IPS-20b (cell line): ENCODE measurements around the gene CRIM1.
A peak's percentile ranks its signal among the peaks of the same experiment; 100 is the strongest.

Experiments used
- H3K27ac ChIP-seq: one replicate; pipeline ENCODE4 v1.5.1; 2013; ENCODE audit warnings: low read length
- H3K27me3 ChIP-seq: 2 replicates; pipeline ENCODE4 v1.6.1; 2013; ENCODE audit warnings: mild to moderate bottlenecking, low read length, inconsistent platforms; ENCODE audit not compliant: insufficient read depth
- H3K36me3 ChIP-seq: 2 replicates; pipeline ENCODE4 v1.6.1; 2013; ENCODE audit warnings: low read depth, mild to moderate bottlenecking, inconsistent platforms, low read length, moderate library complexity; ENCODE audit not compliant: insufficient read depth
- H3K4me1 ChIP-seq: 2 replicates; pipeline ENCODE4 v1.6.1; 2013; ENCODE audit warnings: mild to moderate bottlenecking, control low read depth, inconsistent platforms, low read length, moderate library complexity; ENCODE audit not compliant: insufficient read depth
- H3K4me3 ChIP-seq: 2 replicates; pipeline ENCODE4 v1.5.1; 2013; ENCODE audit warnings: mild to moderate bottlenecking, low read length, inconsistent platforms
- H3K9ac ChIP-seq: 2 replicates; pipeline ENCODE4 v1.6.1; 2013; ENCODE audit warnings: low read depth, mild to moderate bottlenecking, inconsistent platforms, low read length, moderate library complexity
- H3K9me3 ChIP-seq: 2 replicates; pipeline ENCODE4 v1.6.1; 2013; ENCODE audit warnings: mild to moderate bottlenecking, low read depth, low read length, inconsistent platforms; ENCODE audit not compliant: insufficient read depth

Gene CRIM1

GRCh38 chr2:36420569-36421181, 65.1 kb downstream of the CRIM1 start:
- Histone ChIP-seq H3K27me3 (no peaks in the 10 kb centered on the region), H3K27ac (no peak overlapping the region), H3K36me3 (no peaks in the 10 kb centered on the region), H3K4me1 (peaks cover 23% of the 10 kb centered on the region), H3K9ac (peak overlapping the region; percentile 23; the same call in 1 of the 2 replicates), H3K9me3 (no peaks in the 10 kb centered on the region), H3K4me3 (no peak overlapping the region)

GRCh38 chr2:36421379-36421778, 65.8 kb downstream of the CRIM1 start:
- no peaks in the 10 kb centered on the region for H3K27me3 ChIP-seq
- H3K4me1 ChIP-seq: peaks cover 23% of the 10 kb centered on the region
- no peaks in the 10 kb centered on the region for H3K36me3 ChIP-seq
- no peak overlapping the region for H3K27ac ChIP-seq
- H3K9ac ChIP-seq: peak overlapping the region; percentile 23; the same call in 1 of the 2 replicates
- H3K4me3 ChIP-seq: no peak overlapping the region
- H3K9me3 ChIP-seq: no peaks in the 10 kb centered on the region

- no peak overlapping the region for H3K9ac ChIP-seq
- H3K27me3 ChIP-seq: no peaks in the 10 kb centered on the region
- no peaks in the 10 kb centered on the region for H3K36me3 ChIP-seq
- no peaks in the 10 kb centered on the region for H3K9me3 ChIP-seq
- H3K4me3 ChIP-seq: no peak overlapping the region
- H3K4me1 ChIP-seq: peaks cover 26% of the 10 kb centered on the region
- no peak overlapping the region for H3K27ac ChIP-seq
Measured at GRCh38 chr2:36423172-36423571, 67.6 kb downstream of the CRIM1 start.

GRCh38 chr2:36423619-36424120, 68.1 kb downstream of the CRIM1 start:
- H3K4me1 ChIP-seq: peaks cover 26% of the 10 kb centered on the region
- H3K27me3 ChIP-seq: no peaks in the 10 kb centered on the region
- H3K4me3 ChIP-seq: no peak overlapping the region
- H3K9me3 ChIP-seq: no peaks in the 10 kb centered on the region
- H3K9ac ChIP-seq: no peak overlapping the region
- H3K36me3 ChIP-seq: no peaks in the 10 kb centered on the region
- no peak overlapping the region for H3K27ac ChIP-seq

- Histone ChIP-seq H3K9ac (no peak overlapping the region), H3K36me3 (no peaks in the 10 kb centered on the region), H3K9me3 (no peaks in the 10 kb centered on the region), H3K4me3 (no peak overlapping the region), H3K27ac (no peak overlapping the region), H3K4me1 (peaks cover 18% of the 10 kb centered on the region), H3K27me3 (no peaks in the 10 kb centered on the region)
Measured at GRCh38 chr2:36425608-36426355, 70.2 kb downstream of the CRIM1 start.

GRCh38 chr2:36427790-36428243, 72.2 kb downstream of the CRIM1 start:
- Histone ChIP-seq H3K27ac (no peak overlapping the region), H3K36me3 (no peaks in the 10 kb centered on the region), H3K9me3 (no peaks in the 10 kb centered on the region), H3K4me3 (no peak overlapping the region), H3K4me1 (peaks cover 16% of the 10 kb centered on the region), H3K27me3 (no peaks in the 10 kb centered on the region), H3K9ac (no peak overlapping the region)

GRCh38 chr2:36430549-36430948, 75.0 kb downstream of the CRIM1 start:
- Histone ChIP-seq H3K4me1 (peaks cover 22% of the 10 kb centered on the region), H3K36me3 (no peaks in the 10 kb centered on the region), H3K9ac (no peak overlapping the region), H3K27ac (no peak overlapping the region), H3K4me3 (no peak overlapping the region), H3K27me3 (no peaks in the 10 kb centered on the region), H3K9me3 (no peaks in the 10 kb centered on the region)

- H3K9ac ChIP-seq: no peak overlapping the region
- no peaks in the 10 kb centered on the region for H3K36me3 ChIP-seq
- H3K9me3 ChIP-seq: no peaks in the 10 kb centered on the region
- H3K27me3 ChIP-seq: no peaks in the 10 kb centered on the region
- no peak overlapping the region for H3K4me3 ChIP-seq
- no peak overlapping the region for H3K27ac ChIP-seq
- peaks cover 22% of the 10 kb centered on the region for H3K4me1 ChIP-seq
Measured at GRCh38 chr2:36432479-36432878, 76.9 kb downstream of the CRIM1 start.

- H3K4me3 ChIP-seq: no peak overlapping the region
- H3K9me3 ChIP-seq: no peaks in the 10 kb centered on the region
- H3K4me1 ChIP-seq: peaks cover 19% of the 10 kb centered on the region
- H3K9ac ChIP-seq: no peak overlapping the region
- H3K27ac ChIP-seq: peak overlapping the region; percentile 5
- no peaks in the 10 kb centered on the region for H3K27me3 ChIP-seq
- H3K36me3 ChIP-seq: no peaks in the 10 kb centered on the region
Measured at GRCh38 chr2:36433311-36434217, 78.0 kb downstream of the CRIM1 start.

- Histone ChIP-seq H3K9ac (no peak overlapping the region), H3K4me3 (no peak overlapping the region), H3K4me1 (peaks cover 2% of the 10 kb centered on the region), H3K27ac (no peak overlapping the region), H3K27me3 (no peaks in the 10 kb centered on the region), H3K36me3 (peaks cover 25% of the 10 kb centered on the region), H3K9me3 (no peaks in the 10 kb centered on the region)
Measured at GRCh38 chr2:36438449-36438977, 82.9 kb downstream of the CRIM1 start.

GRCh38 chr2:36439084-36439483, 83.5 kb downstream of the CRIM1 start:
- Histone ChIP-seq H3K27ac (no peak overlapping the region), H3K9ac (no peak overlapping the region), H3K9me3 (no peaks in the 10 kb centered on the region), H3K36me3 (peaks cover 31% of the 10 kb centered on the region), H3K4me1 (no peaks in the 10 kb centered on the region; the same call in 1 of the 2 replicates), H3K27me3 (no peaks in the 10 kb centered on the region), H3K4me3 (no peak overlapping the region)
